Measurements from ENCODE around the gene SIX4.
A peak's percentile ranks its signal among the peaks of the same experiment; 100 is the strongest.
"Not testable (repeated sequence)": the region's sequence is repeated elsewhere in the genome, so short reads cannot be mapped to it uniquely, and the experiment has no call there.

Gene SIX4

DNA sequence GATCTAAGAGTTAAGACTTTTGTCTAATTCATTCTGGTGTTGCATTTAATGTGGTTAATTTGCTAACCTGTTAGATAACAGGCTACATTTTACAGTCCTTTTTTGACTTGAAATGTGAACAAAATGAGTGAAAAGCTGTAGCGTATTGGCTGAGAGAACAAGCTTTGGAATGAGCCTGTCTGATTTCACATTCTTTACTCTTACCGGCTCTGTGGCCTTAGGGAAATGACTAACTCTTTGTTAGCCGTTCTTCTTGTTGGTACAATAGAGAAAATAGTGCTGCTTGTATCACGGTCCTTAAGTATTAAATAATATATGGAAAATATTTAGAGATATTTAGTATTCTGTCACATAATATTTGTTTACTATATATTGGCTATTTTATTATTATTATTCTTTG lies 12.3 kb upstream of the SIX4 start:
- peak overlapping the region; percentile 96 for H3K4me3 ChIP-seq (replicated peaks; ENCODE audit: low read depth, low read length)
- no peak for DNase-seq (ENCODE audit: extremely low read depth, low read depth)
- TF ChIP-seq, protein P1, sequence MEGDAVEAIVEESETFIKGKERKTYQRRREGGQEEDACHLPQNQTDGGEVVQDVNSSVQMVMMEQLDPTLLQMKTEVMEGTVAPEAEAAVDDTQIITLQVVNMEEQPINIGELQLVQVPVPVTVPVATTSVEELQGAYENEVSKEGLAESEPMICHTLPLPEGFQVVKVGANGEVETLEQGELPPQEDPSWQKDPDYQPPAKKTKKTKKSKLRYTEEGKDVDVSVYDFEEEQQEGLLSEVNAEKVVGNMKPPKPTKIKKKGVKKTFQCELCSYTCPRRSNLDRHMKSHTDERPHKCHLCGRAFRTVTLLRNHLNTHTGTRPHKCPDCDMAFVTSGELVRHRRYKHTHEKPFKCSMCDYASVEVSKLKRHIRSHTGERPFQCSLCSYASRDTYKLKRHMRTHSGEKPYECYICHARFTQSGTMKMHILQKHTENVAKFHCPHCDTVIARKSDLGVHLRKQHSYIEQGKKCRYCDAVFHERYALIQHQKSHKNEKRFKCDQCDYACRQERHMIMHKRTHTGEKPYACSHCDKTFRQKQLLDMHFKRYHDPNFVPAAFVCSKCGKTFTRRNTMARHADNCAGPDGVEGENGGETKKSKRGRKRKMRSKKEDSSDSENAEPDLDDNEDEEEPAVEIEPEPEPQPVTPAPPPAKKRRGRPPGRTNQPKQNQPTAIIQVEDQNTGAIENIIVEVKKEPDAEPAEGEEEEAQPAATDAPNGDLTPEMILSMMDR (IDR thresholded peaks at IDR 0.05; ENCODE audit: low read depth, low read length, missing control alignments): no peak

DNA sequence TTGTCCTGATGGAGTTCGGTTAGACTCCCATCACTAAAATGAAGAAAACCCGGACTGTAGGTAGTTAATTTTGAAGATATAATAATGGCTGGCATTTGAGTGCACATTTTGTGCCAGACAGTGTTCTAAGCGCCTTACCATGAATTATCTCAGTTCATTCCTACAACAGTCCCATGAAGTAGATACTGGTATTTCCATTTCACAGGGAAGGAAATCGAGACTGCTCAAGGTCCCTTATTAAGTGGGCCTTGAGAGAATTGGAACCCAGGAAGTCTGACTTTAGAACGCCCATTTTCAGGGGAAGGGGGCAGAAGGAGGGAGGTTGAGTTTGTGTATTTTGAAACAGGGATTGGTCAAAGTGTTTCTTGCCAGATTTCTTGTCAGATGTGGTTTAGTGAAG lies 11.3 kb upstream of the SIX4 start:
- TF ChIP-seq, protein P1 (IDR thresholded peaks at IDR 0.05; ENCODE audit: low read depth, low read length, missing control alignments): no peak
- H3K4me3 ChIP-seq (replicated peaks; ENCODE audit: low read depth, low read length): peak overlapping the region; percentile 96
- no peak for DNase-seq (ENCODE audit: extremely low read depth, low read depth)

DNA sequence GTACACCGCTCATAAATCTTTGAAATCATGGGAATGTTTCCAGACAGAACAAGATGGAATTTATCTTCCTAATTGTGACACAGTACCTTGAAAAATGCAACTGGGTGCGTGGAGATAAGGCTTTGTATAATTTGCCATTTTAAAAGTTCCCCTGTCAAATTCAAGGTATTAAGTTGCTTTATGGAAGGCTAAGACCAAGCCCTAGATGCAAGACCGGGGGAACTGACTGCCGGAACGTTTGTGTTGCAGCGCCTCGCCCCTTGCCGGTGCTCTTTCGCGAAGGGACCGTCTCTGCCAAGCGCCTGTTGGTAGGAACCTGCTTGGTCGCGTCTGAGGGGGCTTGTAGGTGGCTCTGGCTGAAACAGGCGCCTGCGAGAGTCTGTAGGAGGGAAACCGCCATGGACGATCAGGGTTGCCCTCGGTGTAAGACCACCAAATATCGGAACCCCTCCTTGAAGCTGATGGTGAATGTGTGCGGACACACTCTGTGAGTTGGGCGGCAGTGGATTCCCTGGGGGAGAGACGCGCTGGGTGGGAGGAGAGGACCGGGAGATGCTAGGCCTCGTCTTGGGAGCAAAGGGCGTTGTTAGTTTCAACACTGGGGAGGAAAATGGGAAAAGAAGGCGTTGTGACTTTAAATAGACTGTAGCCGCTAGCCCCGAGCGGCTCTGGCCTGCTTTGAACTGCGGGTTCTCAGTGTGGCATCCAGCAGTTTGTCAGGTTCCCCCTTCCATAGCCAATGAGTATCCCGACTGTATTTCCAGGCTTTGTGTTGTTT lies 10.5 kb upstream of the SIX4 start, which contains the start of gene MNAT1:
Gene MNAT1, plus strand, starts transcription at position 297 of the 778 bp plus-strand sequence. Its CDS starts 102 bp downstream, at position 399.
- TF ChIP-seq, protein P1 (IDR thresholded peaks at IDR 0.05; ENCODE audit: low read depth, low read length, missing control alignments): no peak
- peak within 1 kb of the TSS; percentile 96 for H3K4me3 ChIP-seq (replicated peaks; ENCODE audit: low read depth, low read length)
- peak; percentile 54 for DNase-seq (ENCODE audit: extremely low read depth, low read depth)

DNA sequence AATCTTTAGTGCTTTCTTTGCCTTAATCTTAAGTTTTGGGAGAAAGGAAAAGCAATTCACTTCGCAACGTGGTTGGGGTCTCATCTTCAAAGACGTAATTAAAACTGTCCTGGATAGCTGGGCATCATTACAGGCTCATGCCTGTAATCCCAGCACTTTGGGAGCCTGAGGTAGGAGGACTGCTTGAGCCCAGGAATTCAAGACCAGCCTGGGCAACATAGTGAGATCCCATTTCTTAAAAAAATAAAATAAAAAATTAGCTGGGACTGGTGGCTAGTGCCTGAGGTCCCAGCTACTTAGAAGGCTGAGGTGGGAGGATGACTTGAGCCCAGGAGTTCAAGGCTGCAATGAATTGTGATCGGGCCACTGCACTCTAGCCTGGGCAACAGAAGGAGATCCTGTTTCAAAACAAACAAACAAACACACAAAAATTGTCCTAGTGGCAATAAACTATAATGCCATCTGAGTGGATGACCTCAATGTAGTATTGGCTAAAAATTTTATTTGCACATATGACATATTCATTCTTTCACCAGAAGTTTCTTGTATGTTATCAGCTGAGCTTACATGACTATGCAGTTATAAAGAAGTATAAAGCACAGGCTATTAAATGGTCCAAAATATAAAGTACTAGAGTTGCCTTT lies 8.8 kb upstream of the SIX4 start:
- no peak for DNase-seq (ENCODE audit: extremely low read depth, low read depth)
- H3K4me3 ChIP-seq (replicated peaks; ENCODE audit: low read depth, low read length): no peak overlapping the region
- TF ChIP-seq, protein P1 (IDR thresholded peaks at IDR 0.05; ENCODE audit: low read depth, low read length, missing control alignments): no peak

DNA sequence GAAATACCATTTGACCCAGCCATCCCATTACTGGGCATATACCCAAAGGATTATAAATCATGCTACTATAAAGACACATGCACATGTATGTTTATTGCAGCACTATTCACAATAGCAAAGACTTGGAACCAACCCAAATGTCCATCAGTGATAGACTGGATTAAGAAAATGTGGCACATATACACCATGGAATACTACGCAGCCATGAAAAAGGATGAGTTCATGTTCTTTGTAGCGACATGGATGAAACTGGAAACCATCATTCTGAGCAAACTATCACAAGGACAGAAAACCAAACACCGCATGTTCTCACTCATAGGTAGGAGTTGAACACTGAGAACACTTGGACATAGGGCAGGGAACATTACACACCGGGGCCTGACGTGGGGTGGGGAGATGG lies 7.1 kb upstream of the SIX4 start:
- not testable (repeated sequence) for DNase-seq (ENCODE audit: extremely low read depth, low read depth); H3K4me3 ChIP-seq (replicated peaks; ENCODE audit: low read depth, low read length)

DNA sequence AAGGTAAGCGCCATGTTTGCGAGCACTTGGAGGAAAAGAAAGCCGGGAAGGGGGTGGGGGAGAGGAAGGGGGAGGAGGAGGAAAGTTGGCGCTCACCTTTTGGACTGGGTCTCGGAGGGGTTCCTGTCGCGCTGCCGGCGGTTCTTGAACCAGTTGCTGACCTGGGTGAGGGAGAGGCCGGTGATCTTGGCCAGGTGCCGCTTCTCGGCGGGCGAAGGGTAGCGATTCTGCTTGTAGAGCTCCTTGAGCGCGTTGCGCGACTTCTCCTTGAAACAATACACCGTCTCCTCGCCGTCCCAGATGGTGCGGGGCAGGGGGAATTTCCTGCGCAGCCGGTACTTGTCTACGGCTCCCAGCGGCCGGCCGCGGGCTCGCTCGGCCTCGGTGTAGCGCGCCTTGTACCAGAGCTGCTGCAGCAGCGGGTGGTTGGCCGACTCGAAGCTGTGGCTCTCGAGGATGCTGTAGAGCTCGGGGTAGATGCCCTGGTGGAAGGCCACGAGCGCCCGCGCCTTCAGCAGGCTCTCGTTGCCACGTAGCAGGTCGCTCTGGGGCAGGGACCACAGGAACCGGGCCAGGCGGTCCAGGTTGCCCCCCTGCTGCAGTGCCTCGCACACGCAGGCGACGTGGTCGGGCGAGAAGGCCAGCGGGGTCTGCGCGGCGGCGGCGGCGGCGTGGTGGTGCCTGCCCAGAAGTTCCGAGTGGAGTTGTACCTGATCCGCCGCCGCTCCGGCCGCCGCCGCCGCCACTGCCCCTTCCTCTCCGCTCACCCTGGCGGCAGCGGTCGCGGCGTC lies 840 bp downstream of the SIX4 start:
- TF ChIP-seq, protein P1 (IDR thresholded peaks at IDR 0.05; ENCODE audit: low read depth, low read length, missing control alignments): no peak
- peak overlapping the region; percentile 94 for H3K4me3 ChIP-seq (replicated peaks; ENCODE audit: low read depth, low read length)
- no peak for DNase-seq (ENCODE audit: extremely low read depth, low read depth)

Data from HFF-Myc (cell line).